ENCODE results near the gene GJB5. TPM values are rescaled to one million over a fixed set of nuclear protein-coding genes. Genes with fewer than 3 reads are reported as not detected.

The GJB5 gene
- total RNA-seq, 1 experiment from 2014 or later = 18.1 TPM

GRCh38 chr1:34709547-34709946 is 45.3 kb upstream of the GJB5 start:
- peak in 1 of 2 experiments; percentile 2 for DNase-seq
- intact Hi-C loops (cut with micrococcal nuclease; ENCODE audit: unreplicated experiment) = no loop called here
- H3F3A ChIP-seq (ENCODE audit: insufficient read depth, low read depth) = no peaks in the 10 kb centered on the region
- H3K36me3 ChIP-seq (ENCODE audit: low read depth) = no peaks in the 10 kb centered on the region
- H3K4me3 ChIP-seq = no peak overlapping the region
- H3K9me3 ChIP-seq (ENCODE audit: insufficient read depth, low read depth) = no peaks in the 10 kb centered on the region
- H3K4me2 ChIP-seq = no peak overlapping the region
- no peaks in the 10 kb centered on the region; the same call in 1 of the 2 replicates for H3K9me2 ChIP-seq (ENCODE audit: insufficient read depth)
- H3K4me1 ChIP-seq (replicated peaks; ENCODE audit: insufficient read depth) = no peaks in the 10 kb centered on the region
- peaks cover 45% of the 10 kb centered on the region for H3K27me3 ChIP-seq (ENCODE audit: insufficient read depth, low read depth)
- TF ChIP-seq EZH2 (IDR thresholded peaks at IDR 0.05; ENCODE audit: low read depth) (no peak), CTCF (conservative IDR thresholded peaks at IDR 0.05) (no peak)
- BruUV-seq (replicated peaks) = no TSS peak
- ChIA-PET CTCF (no interaction called here), POLR2A (ENCODE audit: unreplicated experiment) (interaction anchor here (0.7 kb wide), 1 partner anchor 71 kb away, joined by 4 read pairs; no protein-coding TSS in a partner anchor)
- H4K20me1 ChIP-seq (ENCODE audit: insufficient read depth) = no peaks in the 10 kb centered on the region
- H2AFZ ChIP-seq = no peak overlapping the region
- no peak overlapping the region for H3K27ac ChIP-seq
- H3K79me2 ChIP-seq (ENCODE audit: low read depth) = no peaks in the 10 kb centered on the region

GRCh38 chr1:34710812-34711211 is 44.0 kb upstream of the GJB5 start:
- intact Hi-C loops (cut with micrococcal nuclease; ENCODE audit: unreplicated experiment) = no loop called here
- no peaks in the 10 kb centered on the region for H3K79me2 ChIP-seq (ENCODE audit: low read depth)
- no peak overlapping the region for H3K4me2 ChIP-seq
- H3K27ac ChIP-seq = no peak overlapping the region
- H3K9me2 ChIP-seq (ENCODE audit: insufficient read depth) = no peaks in the 10 kb centered on the region; the same call in 1 of the 2 replicates
- H3F3A ChIP-seq (ENCODE audit: insufficient read depth, low read depth) = no peaks in the 10 kb centered on the region
- no peak overlapping the region for H2AFZ ChIP-seq
- no peaks in the 10 kb centered on the region for H3K9me3 ChIP-seq (ENCODE audit: insufficient read depth, low read depth)
- ChIA-PET POLR2A (ENCODE audit: unreplicated experiment) (no interaction called here), CTCF (no interaction called here)
- no peak overlapping the region for H3K4me3 ChIP-seq
- H3K36me3 ChIP-seq (ENCODE audit: low read depth) = no peaks in the 10 kb centered on the region
- BruUV-seq (replicated peaks) = no TSS peak
- peaks cover 42% of the 10 kb centered on the region for H3K27me3 ChIP-seq (ENCODE audit: insufficient read depth, low read depth)
- DNase-seq = no peak
- TF ChIP-seq CTCF (conservative IDR thresholded peaks at IDR 0.05) = no peak
- TF ChIP-seq EZH2 (IDR thresholded peaks at IDR 0.05; ENCODE audit: low read depth) = no peak
- no peaks in the 10 kb centered on the region for H4K20me1 ChIP-seq (ENCODE audit: insufficient read depth)
- H3K4me1 ChIP-seq (replicated peaks; ENCODE audit: insufficient read depth) = no peaks in the 10 kb centered on the region

GRCh38 chr1:34711485-34711884 is 43.4 kb upstream of the GJB5 start:
- peaks cover 39% of the 10 kb centered on the region for H3K27me3 ChIP-seq (ENCODE audit: insufficient read depth, low read depth)
- TF ChIP-seq EZH2 (IDR thresholded peaks at IDR 0.05; ENCODE audit: low read depth) = no peak
- H3K4me3 ChIP-seq = no peak overlapping the region
- no TSS peak for BruUV-seq (replicated peaks)
- intact Hi-C loops (cut with micrococcal nuclease; ENCODE audit: unreplicated experiment) = no loop called here
- H3K4me1 ChIP-seq (replicated peaks; ENCODE audit: insufficient read depth) = no peaks in the 10 kb centered on the region
- H4K20me1 ChIP-seq (ENCODE audit: insufficient read depth) = no peaks in the 10 kb centered on the region
- no peak overlapping the region for H3K4me2 ChIP-seq
- no peaks in the 10 kb centered on the region for H3K36me3 ChIP-seq (ENCODE audit: low read depth)
- no peaks in the 10 kb centered on the region for H3K79me2 ChIP-seq (ENCODE audit: low read depth)
- POLR2A ChIA-PET (ENCODE audit: unreplicated experiment) = no interaction called here
- H3K9me2 ChIP-seq (ENCODE audit: insufficient read depth) = no peaks in the 10 kb centered on the region; the same call in 1 of the 2 replicates
- DNase-seq = no peak
- no peaks in the 10 kb centered on the region for H3F3A ChIP-seq (ENCODE audit: insufficient read depth, low read depth)
- no peak overlapping the region for H3K27ac ChIP-seq
- H3K9me3 ChIP-seq (ENCODE audit: insufficient read depth, low read depth) = no peaks in the 10 kb centered on the region
- CTCF ChIA-PET = no interaction called here
- H2AFZ ChIP-seq = no peak overlapping the region

- Histone ChIP-seq H4K20me1 (ENCODE audit: insufficient read depth) (no peaks in the 10 kb centered on the region), H2AFZ (no peak overlapping the region), H3K27ac (no peak overlapping the region), H3K79me2 (ENCODE audit: low read depth) (no peaks in the 10 kb centered on the region), H3K9me3 (ENCODE audit: insufficient read depth, low read depth) (no peaks in the 10 kb centered on the region), H3K4me3 (no peak overlapping the region), H3F3A (ENCODE audit: insufficient read depth, low read depth) (no peaks in the 10 kb centered on the region), H3K9me2 (ENCODE audit: insufficient read depth) (no peaks in the 10 kb centered on the region; the same call in 1 of the 2 replicates), H3K36me3 (ENCODE audit: low read depth) (no peaks in the 10 kb centered on the region), H3K4me2 (no peak overlapping the region), H3K27me3 (ENCODE audit: insufficient read depth, low read depth) (peaks cover 34% of the 10 kb centered on the region), H3K4me1 (replicated peaks; ENCODE audit: insufficient read depth) (no peaks in the 10 kb centered on the region)
- POLR2A ChIA-PET (ENCODE audit: unreplicated experiment) = no interaction called here
- TF ChIP-seq CTCF (conservative IDR thresholded peaks at IDR 0.05) (no peak), EZH2 (IDR thresholded peaks at IDR 0.05; ENCODE audit: low read depth) (no peak)
- BruUV-seq (replicated peaks) = no TSS peak
- CTCF ChIA-PET = no interaction called here
- intact Hi-C loops (cut with micrococcal nuclease; ENCODE audit: unreplicated experiment) = no loop called here
- no peak for DNase-seq
Measured at GRCh38 chr1:34712007-34712688, 42.7 kb upstream of the GJB5 start.
